AG08396 (cell line): ENCODE measurements around the gene MRPS22.
"Not testable (repeated sequence)": the region's sequence is repeated elsewhere in the genome, so short reads cannot be mapped to it uniquely, and the experiment has no call there.

Experiments
- DNase-seq: peaks from one replicate; pipeline ENCODE4 v3.0.0; 2012; ENCODE audit warnings: low spot score, mixed read lengths

Gene MRPS22

GRCh38 chr3:139396707-139397106 lies 52.9 kb downstream of the MRPS22 start:
- no peak for DNase-seq

- DNase-seq: not testable (repeated sequence)
Measured at GRCh38 chr3:139401155-139401554, 57.3 kb downstream of the MRPS22 start.
